Activated CD4-positive, alpha-beta T cell treated with anti-CD3 and anti-CD28 coated beads, Interleukin-10, Interleukin-2, amounts not matched to agents 100 ng/mL and 50 ng/mL, durations not matched to agents 16 hours and 8 hours (primary cell): ENCODE measurements around the gene LEF1.

ENCODE experiments used
- DNase-seq: peaks from one replicate; pipeline ENCODE4 v3.0.0-alpha.2; 2020

Gene LEF1

DNA sequence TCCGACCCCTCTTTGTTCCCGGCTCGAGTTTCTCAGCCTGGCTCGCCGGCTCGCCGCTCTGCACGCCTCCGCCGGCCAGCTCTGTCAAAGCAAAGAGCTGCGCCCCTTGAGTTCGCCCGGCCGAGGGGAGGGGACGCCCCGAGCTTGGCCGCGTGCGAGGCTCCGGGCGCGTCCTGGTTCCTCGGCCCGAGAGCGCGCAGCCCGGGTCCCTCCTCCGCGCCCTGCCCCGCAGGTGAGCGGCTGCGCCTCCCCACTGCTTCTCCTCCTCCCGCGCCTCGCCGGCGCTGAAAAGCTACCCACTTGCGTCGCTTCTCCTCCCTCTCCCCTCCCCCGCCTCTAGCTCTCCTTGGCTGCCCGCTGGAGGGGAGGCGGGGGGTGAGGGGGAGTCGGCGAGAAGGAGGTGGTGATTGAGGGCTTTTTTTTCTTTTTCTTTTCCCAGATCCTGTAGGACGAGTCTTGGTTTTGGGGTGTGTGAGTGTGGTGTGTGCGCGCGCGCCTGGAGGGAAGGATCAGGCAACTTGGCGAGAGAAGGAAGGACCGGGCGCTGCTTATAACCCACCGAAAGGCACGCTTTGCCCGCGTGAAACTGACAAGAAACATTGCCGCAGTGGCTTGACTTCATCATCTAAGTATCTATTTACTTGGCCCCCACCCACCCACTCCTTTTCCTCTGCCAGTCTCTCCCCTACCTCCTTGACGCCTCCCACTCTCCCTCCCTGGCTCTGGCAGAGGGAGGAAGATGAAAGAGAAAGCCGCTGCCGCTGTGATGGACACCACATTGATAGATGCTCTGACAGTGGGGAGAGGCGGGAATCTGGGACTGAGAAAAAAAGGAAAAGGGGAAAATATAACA, at the start of gene LEF1:
Gene LEF1, minus strand, starts transcription at position 262 of the 853 bp plus-strand sequence. CDS start 1,165 bp downstream, outside the sequence.
- DNase-seq = peak; percentile 79

DNA sequence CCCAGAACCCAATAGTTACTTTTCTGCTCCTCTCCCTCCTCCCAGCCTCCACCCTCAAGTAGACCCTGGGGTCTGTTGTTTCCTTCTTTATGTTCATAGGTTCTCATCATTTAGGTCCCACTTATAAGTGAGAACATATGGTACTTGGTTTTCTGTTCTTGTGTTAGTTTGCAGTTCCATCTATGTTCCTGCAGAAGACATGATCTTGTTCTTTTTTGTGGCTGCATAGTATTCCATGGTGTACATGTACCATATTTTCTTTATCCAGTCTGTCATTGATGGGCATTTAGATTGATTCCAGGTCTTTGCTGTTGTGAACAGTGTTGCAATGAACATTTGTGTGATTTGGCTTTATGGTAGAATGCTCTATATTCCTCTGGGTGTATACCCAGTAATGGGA, 47.8 kb upstream of the LEF1 start:
- no peak for DNase-seq

DNA sequence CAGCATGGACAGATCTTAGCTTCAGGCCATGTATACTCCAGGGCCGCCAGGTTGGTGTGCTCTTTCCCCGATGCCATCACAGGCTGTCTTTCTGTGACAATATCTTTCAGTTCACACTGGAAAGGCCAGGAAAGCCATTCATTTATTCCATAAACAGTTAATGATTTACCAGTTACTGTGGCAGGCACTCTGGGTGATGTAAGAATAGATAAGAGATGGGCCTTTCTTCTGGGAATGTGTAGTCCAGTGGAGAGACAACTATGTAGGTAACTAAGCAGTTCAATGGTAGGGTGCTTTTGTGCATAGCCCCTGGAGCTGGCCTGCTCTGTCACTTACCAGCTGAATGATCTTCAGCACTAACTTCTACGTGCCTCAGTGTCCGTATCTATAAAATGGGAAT, 46.3 kb upstream of the LEF1 start:
- DNase-seq = no peak

DNA sequence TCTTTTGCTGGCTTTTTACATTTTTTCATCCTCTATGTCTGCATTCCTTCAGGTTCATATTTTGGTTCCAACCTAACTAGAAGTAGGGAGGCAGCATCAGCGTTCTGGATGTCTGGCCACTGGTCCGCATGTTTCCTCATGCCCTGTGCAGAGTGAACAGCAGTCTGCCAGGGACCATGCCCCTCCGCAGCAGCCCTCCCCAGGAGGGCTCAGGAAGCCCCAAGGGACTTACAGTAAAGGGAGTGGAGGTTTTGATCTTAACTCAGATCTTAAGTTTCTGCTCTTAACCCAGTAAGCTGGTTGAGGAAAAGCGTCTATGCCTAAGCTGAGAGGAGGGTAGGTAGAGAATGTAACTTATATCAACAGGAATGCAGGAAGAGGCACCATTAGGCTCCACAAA, 45.0 kb upstream of the LEF1 start:
- DNase-seq = no peak

DNA sequence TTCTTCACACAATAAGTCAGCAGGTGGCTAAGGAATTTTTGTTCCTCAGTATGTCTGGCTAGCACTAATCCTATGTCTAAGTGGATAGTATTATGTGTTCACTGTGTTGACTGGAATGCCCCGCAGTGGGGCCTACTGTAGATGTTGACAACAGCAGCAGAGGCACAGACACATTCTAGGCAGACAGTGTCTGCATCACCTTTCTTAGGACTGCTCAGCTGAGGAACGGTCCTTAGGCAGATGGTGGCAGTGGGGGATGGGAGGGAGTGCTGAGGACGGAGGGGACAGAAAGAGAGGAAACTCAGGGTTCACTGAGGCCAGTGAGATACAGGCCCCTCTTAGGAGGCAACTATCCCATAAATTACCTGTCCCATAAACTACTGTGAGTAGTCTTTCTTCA, 44.6 kb upstream of the LEF1 start:
- no peak for DNase-seq

DNA sequence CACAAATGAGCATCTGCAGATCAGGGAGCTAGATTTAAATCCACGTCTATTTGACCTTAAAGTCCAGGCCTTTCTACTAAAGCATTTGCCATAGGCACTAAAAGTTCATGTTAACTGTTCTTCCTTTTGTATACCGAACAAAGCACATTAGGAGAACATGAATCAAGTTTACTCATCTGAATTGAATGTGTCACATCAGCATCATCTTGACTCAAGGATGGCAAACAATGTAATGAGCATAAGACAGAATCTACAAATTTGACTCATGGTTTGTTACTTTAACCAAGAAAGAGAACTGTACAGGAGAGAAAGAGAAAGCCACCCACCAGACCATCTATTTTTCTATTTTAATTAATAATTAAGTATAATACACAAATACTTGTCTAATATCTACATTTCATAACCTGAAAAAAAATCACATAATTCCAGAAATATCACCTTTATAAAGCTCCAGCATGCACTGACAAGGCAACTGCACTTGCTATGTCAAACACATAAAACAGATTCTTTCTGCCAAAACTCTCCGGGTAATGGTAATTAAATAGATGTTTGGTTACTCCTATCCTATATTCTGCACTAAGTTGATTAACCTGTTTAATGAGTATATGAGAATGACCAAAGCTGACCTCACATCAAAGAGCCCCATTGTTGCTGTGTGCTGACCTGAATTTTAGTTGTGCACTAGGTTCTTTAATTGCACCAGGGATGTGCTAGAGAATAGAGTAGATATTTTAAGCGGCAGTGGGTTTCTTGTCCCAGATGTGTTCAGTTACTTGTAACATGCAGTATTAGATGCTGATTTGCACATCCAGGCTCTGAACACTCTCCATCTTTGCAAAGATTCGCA, 42.5 kb upstream of the LEF1 start:
- DNase-seq = peak; percentile 14

DNA sequence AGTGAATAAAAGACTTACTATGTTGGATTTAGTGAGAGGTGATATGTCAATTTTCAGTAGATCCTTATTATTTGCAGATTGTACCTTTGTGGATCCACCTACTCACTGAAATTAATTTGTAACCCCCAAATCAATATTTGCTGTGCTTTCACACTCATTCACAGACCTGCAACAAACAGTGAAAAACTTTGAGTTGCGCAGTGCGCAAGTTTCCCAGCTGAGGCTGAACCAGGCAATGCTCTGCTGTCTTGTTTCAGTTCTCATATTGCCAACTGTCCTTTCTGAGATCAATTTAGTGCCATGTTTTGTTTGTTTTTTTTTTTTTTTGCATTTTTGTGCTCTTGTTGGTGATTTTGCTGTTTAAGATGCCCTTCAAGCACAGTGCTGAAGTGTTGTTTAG, 40.8 kb upstream of the LEF1 start:
- no peak for DNase-seq

DNA sequence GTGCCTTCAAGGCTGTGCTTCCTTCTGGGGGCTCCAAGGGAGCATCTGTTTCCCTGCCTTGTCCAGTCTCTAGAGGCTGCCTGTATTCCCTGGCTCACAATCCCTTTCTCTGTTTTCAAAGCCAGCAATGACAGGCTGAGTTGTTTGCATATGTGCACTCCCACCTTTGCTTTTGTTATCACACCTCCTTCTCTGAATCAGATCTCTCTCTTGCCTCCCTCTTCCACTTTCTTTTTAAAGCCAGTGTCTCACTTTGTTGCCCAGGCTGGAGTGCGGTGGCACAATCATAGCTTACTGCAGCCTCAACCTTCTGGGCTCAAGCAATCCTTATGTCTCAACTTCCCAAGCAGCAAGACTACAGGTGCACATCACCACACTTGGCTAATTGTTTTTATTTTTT, 37.1 kb upstream of the LEF1 start:
- peak; percentile 7 for DNase-seq

DNA sequence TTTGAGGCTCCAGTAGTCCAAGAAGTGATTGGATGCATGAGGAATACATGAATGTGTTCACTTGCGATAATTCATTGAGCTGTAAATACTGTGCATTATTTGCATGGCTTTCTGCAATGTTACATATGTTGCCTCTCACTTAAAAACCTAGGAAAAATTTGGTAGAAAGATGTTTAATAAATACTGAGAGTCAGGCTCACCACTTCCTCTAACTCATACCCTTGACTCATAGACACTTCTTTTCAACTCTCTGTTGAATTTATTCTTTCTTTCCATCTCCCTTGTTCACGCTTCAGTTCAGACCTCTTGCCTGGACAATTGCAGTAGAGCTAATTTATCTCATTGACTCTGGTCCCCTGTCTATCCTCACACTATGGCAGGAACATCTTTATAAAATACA, 35.8 kb upstream of the LEF1 start:
- DNase-seq = no peak

DNA sequence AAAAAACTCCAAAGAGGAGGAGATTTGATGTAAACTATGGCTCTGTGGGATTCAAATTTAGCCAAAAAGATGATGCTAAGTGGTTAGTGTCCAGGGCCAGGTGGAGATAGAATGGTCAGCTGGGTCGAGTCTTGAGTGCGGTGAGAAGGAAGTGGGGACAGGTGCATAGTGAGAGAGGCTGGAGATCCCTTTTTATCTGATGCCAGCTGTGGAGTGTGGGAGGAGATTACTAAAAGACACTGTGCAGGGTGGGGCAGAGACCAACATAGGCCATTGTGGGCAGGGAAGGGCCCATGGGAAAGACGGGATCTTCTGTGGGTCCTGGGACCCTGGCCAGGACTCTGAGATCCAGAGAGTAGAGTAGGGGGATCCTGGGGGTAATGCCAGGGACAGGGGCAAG, 34.6 kb upstream of the LEF1 start:
- DNase-seq = no peak

DNA sequence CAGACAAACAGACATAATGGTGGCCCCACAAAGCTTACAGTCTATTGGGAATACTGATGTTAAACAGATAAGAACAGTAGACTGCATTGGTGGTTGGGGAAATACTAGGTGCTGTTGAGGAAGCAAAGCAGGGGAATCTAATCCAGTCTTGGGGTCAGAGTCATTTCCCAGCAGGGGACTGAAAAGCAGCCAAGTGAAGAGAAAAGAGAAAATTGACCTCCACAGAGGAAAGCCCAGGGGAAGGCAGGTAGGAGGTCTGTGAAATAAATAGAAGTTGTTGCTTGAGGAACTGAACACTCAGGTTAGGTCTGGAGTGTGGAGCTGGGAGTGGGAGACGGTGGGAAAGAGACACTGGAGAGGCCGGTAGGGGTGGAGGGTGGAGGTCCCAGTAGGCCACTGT, 33.0 kb upstream of the LEF1 start:
- no peak for DNase-seq

DNA sequence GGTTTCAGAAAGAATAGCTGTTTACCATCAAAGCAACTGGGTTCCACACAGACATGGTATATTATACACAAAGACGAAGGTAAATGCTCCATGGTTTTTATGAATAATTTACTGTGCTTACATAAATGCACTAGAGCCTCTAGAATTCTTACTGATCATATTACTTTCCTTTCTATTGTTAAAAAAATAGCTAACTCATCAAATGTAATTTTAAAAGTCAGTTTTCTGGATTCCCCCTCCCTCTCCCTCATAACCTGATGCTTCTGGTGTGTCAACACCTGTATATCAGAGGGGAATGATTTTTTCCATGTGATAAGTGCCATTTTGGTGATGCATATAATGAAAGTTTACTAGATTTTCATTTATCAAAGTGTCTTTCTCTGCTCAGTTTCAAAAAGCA, 31.1 kb upstream of the LEF1 start:
- DNase-seq = no peak

DNA sequence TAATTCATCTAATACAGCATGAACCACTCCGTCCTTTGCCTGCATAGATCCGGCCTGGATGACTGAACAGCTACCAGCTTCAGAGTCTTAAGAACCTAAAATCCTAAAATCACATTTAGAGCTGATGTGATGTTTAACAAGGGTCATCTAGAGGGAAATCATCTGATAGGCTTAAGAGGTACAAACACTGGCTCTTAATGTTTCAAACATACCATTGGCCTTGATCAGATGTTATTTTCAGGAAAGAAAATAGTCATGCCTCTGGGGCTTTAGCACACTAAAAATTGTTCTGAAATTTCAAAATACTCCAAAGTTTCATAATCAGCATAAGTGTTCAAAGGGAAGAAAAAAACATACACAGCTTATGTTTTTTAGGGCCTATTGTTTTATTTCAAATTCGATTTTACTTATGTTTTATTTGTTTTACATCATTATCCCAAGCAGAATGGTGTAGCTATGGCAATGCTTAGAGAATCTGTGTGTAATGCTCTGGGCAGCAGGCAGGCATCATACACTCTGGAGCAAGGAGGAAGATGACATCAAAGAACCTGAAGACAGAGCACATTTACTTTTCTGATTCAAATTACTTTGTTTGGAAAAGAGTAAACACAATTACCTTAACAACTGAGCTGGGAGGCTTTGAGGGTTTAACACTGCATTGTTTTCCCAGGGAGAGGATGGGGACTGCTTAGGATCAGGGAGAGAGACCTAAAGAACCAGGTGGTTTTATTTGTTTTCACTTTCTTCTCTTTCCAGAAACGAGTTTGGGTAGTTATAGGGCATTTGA, 25.3 kb upstream of the LEF1 start:
- no peak for DNase-seq

DNA sequence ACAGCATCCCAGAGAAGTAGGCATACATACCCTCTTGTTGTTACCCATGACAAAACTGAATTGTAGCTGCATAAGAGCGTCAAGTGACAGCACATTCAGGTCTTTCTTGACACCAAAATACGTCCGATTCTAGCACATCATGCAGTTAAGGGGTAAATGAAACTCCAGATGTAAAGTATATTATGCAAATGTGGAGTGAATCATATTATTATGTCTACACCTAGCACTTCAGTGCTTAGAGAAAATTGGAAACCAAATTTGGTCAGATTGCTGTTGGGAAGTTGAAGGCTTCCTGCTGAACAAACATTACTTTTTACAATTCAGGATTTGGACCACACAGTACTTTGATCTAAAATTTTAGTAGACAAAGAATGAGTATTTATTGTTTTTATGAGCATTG, 24.2 kb upstream of the LEF1 start:
- DNase-seq = no peak

DNA sequence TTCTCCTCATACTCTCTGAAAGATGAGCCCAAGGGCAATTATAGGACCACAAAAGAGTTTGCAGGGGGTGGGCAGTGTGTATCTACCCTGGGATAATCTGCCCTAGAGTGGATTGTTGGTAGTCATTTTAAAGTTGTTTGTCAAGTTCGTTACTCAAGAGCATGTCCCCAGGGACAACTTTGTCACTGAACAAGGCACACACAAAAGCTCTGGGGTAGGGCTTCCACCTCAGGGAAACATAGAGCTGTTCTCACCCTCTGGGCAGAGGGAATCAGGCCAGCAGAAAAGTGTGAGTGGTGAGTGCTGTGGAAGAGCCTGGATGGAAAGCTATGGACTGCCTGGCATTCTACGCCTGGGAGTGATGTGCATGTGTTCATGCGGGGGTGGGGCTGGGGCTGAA, 23.3 kb upstream of the LEF1 start:
- no peak for DNase-seq

DNA sequence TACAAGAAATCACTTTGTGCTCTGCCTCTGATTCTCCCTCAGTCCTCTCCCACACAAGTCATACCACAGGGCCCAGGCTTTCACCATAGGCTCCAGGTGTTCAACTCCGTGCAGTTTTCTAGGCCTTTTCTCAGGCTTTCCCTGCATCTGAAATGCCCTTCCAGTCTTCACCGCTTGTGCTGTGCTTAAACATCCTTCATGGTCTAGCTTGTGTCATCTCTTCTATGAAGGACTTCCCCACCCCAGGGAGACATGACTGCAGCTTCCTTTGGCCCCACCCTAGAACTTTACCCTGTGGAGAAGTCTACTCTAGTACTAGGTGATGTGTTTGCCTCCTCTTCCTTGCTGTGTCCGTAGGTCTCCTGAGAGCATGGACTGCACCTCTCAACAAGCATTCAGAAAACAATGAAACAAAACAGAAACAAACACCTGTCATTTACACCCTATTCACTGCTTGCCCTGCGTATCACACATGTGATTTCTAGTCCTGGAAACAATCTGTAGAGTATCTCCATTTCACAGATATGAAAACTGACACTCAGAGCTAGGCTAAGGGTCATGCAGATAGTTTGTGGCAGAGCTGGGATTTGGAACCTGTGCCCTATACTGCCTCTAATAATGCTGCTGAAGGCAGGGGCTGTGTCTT, 22.7 kb upstream of the LEF1 start:
- no peak for DNase-seq

DNA sequence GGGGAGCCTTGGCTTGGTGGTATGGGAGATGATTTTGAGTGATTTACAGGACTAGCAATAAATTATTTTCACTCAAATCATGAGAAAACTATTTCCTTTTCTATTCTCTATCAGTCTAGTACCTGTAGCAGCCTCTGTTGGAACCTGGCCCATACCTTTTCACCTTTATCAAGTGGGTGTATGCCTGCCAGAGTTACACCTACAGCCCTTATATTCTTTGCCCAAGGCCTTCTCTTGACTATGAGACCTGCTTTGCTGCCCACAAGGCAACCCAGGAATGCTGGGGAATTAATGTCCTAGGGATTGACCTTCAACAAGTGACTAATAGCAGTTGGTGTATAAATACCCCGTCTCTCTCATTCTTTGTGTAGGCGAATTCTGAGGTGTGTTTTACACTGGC, 20.0 kb upstream of the LEF1 start:
- DNase-seq = no peak

DNA sequence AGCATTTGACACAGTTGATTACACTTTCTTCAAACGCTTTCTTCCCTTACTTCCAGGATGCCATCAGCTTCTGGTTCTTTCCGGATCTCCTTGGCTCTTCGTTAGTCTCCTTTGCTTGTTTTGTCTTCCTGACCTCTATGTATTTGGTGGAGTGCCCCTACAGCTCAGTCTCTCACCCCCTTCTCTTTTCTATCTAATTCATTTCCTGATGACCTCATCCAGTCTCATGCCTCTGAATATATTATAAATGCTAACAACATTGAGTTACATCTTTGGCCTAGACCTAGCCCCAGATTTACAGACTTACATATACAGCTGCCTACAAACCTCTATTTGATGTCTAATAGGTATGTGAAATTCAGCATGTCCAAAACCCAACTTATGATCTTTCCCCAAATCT, 16.5 kb upstream of the LEF1 start:
- no peak for DNase-seq

DNA sequence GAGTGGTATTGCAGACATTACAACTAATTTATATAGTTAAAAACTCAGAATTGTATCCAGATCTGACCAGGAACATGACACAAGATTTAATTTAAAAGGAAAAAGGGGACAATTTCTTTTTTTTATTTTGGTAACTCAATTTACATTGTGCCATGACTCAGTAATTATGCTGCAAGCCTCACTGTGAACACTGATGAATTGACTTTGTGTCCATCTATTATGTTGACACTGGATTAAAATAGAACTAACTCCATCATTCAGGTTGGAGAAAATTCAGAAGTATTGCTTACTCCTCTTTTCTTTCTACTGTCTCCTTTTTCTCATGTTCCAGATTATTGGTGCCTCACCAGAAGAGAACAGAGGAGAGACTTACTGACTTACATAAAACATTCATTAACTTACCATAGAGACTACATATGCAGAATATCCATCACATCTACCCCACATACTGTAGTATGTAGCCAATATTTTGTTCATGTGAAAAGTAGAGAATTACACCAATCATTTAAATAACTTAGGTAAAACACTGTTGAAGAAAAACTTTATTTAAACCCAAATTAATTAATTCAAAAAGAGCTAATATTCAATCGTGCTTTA, 15.8 kb upstream of the LEF1 start:
- DNase-seq = no peak

DNA sequence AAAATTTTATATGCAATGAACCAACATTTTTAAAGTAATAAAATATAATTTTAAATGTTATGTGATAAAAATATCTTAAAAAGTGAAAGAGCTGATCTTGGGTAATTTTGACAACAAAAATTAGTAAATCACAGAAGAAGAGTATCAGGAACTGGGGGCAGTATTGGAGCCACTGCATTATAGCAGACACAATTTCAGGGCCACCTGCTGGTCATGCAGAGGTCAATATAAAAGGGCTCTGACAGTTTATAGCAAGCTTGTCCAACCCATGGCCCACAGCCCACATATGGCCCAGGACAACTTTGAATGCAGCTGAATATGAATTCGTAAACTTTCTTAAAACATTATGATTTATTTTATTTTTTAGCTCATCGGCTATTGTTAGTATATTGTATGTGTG, 13.0 kb upstream of the LEF1 start:
- no peak for DNase-seq

DNA sequence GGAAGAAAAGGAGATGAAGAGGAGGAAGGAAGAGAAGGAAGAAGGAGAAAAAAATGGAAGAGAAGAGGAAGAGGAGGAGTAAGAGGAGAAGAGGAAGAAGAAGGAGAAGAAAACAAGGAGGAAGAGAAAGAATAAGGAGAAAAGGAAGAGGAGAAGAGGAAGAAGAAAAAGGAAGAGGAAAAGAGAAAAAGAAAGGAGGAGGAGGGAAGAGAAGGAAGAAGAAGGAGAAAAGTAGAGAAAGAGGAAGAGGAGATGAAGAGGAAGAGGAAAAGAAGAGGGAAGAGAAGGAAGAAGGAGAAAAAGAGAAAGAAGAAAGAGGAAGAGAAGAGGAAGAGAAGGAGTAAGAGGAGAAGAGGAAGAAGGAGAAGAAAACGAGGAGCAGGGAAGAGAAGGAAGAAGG, 11.8 kb upstream of the LEF1 start:
- no peak for DNase-seq

DNA sequence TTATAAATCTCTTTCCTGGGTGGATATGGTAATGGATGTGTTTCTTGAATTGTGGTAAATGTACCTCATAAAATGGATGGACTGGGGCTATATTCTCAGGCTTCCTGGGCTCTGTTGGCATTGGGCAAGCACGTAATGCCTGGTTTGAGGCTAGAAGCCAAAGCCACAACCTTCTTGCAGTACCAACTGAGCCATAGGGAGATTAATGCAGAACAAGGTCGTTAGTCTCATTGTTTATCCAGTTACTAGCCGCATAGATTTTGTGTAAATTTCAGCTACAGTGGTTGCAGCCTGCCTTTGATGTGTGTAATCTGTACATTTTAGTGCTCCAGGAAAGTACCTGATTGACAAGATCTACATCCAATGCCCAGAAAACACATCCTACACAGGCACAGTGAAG, 7.2 kb upstream of the LEF1 start:
- no peak for DNase-seq

DNA sequence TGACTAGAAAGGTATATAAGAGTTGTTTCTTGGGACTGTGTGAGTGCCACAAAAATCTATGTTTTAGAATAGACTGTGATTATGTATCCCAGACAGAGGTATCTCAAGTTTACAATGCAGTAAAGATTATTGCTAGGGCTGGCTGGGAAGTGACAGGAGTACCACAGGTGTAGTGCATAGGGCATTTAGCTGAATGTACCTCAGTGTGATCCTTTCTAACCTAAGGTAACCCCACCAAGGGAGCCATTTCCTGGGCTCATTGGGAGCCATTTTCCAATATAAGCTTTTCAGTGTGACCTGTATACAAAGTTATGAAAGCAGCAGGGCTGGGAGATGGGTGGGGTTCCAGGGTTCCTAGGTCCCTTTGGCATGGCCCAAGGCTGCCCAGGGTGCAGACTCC, 6.1 kb upstream of the LEF1 start:
- no peak for DNase-seq
